Right atrium auricular region (tissue), 2 donors: ENCODE measurements around the gene ZNF280D. TPM values are rescaled to one million over a fixed set of nuclear protein-coding genes. Genes with fewer than 3 reads are reported as not detected.

Source experiments
- DNase-seq: peaks from one replicate; pipeline ENCODE4 v3.0.0-alpha.2; 2019; ENCODE audit warnings: low spot score
- H3K27ac ChIP-seq, 2 donors: fragments of 200-600 bp; sonication (generic); 1 replicate in 1 of 2; 2 replicates in 1 of 2; pipeline ENCODE4 v1.5.1; 2016 to 2019
- H3K27me3 ChIP-seq, 2 donors: fragments of 200-600 bp; sonication (generic); one replicate each; pipeline versions ENCODE4 v1.5.1 to v1.6.0; 2017 to 2019
- H3K36me3 ChIP-seq: fragments of 200-600 bp; sonication (generic); one replicate; pipeline ENCODE4 v1.5.1; 2016
- H3K4me1 ChIP-seq, 2 donors: fragments of 200-600 bp; sonication (generic); one replicate each; pipeline versions ENCODE4 v1.5.1 to v1.6.0; 2017 to 2019
- H3K4me3 ChIP-seq, 2 donors: fragments of 200-600 bp; sonication (generic); 1 replicate in 1 of 2; 2 replicates in 1 of 2; pipeline ENCODE4 v1.5.1; 2017 to 2019; ENCODE audit warnings: mild to moderate bottlenecking in 1 of 2, moderate library complexity in 1 of 2
- H3K9me3 ChIP-seq, 2 donors: fragments of 200-600 bp; sonication (generic); one replicate each; pipeline ENCODE4 v1.5.1; 2019
- CTCF ChIP-seq, 2 donors: fragments of 200-600 bp; sonication (generic); IDR thresholded peaks; one replicate each; pipeline ENCODE4 v1.5.1; 2019; ENCODE audit warnings: antibody characterized with exemption in 2 of 2
- total RNA-seq, 2 donors: library from RNA; depleted of rRNA; stranded (reverse); fragments of >200 nt; gene quantifications; one replicate each; pipeline ENCODE4 v1.1.0, GENCODE V29; 2016

ZNF280D gene
- total RNA-seq, 2 donors from 2014 or later, result 18.4 to 20.2 TPM

GRCh38 chr15:56741541-56741940 lies 8.2 kb upstream of the ZNF280D start:
- no peak for TF ChIP-seq CTCF (IDR thresholded peaks at IDR 0.05)
- Histone ChIP-seq H3K9me3 (no peaks in the 10 kb centered on the region), H3K27me3 (no peaks in the 10 kb centered on the region), H3K4me3 (no peak overlapping the region), H3K27ac (no peak overlapping the region), H3K4me1 (no peaks in the 10 kb centered on the region), H3K36me3 (no peaks in the 10 kb centered on the region)
- no peak for DNase-seq

GRCh38 chr15:56739964-56740640 lies 6.8 kb upstream of the ZNF280D start:
- no peaks in the 10 kb centered on the region for H3K27me3 ChIP-seq
- no peak for DNase-seq

GRCh38 chr15:56739474-56739873 lies 6.2 kb upstream of the ZNF280D start:
- DNase-seq, result no peak
- H3K4me1 ChIP-seq, result no peaks in the 10 kb centered on the region
- no peak overlapping the region for H3K27ac ChIP-seq
- no peak overlapping the region for H3K4me3 ChIP-seq
- H3K9me3 ChIP-seq, result peaks cover 0 to 2% of the 10 kb centered on the region in 2 donors
- no peaks in the 10 kb centered on the region for H3K27me3 ChIP-seq
- H3K36me3 ChIP-seq, result no peaks in the 10 kb centered on the region
- TF ChIP-seq CTCF (IDR thresholded peaks at IDR 0.05), result no peak

More at GRCh38 chr15:56739964-56740640, 6.8 kb upstream of the ZNF280D start:
- no peaks in the 10 kb centered on the region for H3K9me3 ChIP-seq
- no peak overlapping the region for H3K27ac ChIP-seq
- no peaks in the 10 kb centered on the region for H3K4me1 ChIP-seq
- H3K4me3 ChIP-seq, result no peak overlapping the region
- no peak for TF ChIP-seq CTCF (IDR thresholded peaks at IDR 0.05)
- H3K36me3 ChIP-seq, result no peaks in the 10 kb centered on the region

- H3K36me3 ChIP-seq, result no peaks in the 10 kb centered on the region
- no peak for DNase-seq
- no peak overlapping the region for H3K27ac ChIP-seq
- H3K27me3 ChIP-seq, result no peaks in the 10 kb centered on the region
- TF ChIP-seq CTCF (IDR thresholded peaks at IDR 0.05), result no peak
- H3K9me3 ChIP-seq, result peaks cover 0 to 8% of the 10 kb centered on the region in 2 donors
- H3K4me1 ChIP-seq, result peaks cover 0 to 6% of the 10 kb centered on the region in 2 donors
- H3K4me3 ChIP-seq, result no peak overlapping the region
Measured at GRCh38 chr15:56737791-56738190, 4.5 kb upstream of the ZNF280D start.

- TF ChIP-seq CTCF (IDR thresholded peaks at IDR 0.05), result no peak
- Histone ChIP-seq H3K27ac (no peak overlapping the region), H3K9me3 (peaks cover 0 to 8% of the 10 kb centered on the region in 2 donors), H3K4me3 (no peak overlapping the region), H3K4me1 (peaks cover 0 to 10% of the 10 kb centered on the region in 2 donors), H3K27me3 (no peaks in the 10 kb centered on the region), H3K36me3 (no peaks in the 10 kb centered on the region)
- no peak for DNase-seq
Measured at GRCh38 chr15:56736881-56737707, 3.8 kb upstream of the ZNF280D start.
